H1 (cell line): ENCODE data around the gene CGREF1. TPM values are rescaled to one million over a fixed set of nuclear protein-coding genes. Genes with fewer than 3 reads are reported as not detected.

Experiments used
- CTCF ChIA-PET: fragments of 300-600 bp; sonication (Branson Sonifier 250); formaldehyde crosslinking; loops from one replicate; lab custom pipeline; 2021; ENCODE audit not compliant: partially characterized antibody; lab: Charles Lee
- POLR2A ChIA-PET: fragments of 300-600 bp; sonication (Branson Sonifier 250); formaldehyde crosslinking; loops from one replicate; lab custom pipeline; 2021; ENCODE audit warnings: inconsistent platforms; ENCODE audit not compliant: partially characterized antibody; lab: Charles Lee
- DNase-seq, 2 experiments: peaks; one replicate each; pipeline versions ENCODE4 v3.0.0 to v3.0.0-alpha.2; 2010 to 2022; ENCODE audit warnings: low spot score in 2 of 2, low read depth in 1 of 2, mixed read lengths in 1 of 2
- FAIRE-seq: peaks from 2 replicates; lab custom pipeline; 2011; peaks lifted over from hg19 to GRCh38; lab: Jason Lieb, UNC
- H2AFZ ChIP-seq: 2 replicates; pipeline ENCODE4 v1.8.1; 2012; ENCODE audit warnings: low read length, inconsistent platforms
- H2AK5ac ChIP-seq: 2 replicates; pipeline ENCODE4 v1.6.1; 2013; ENCODE audit warnings: low read depth, low read length
- H2BK120ac ChIP-seq: replicated peaks from 2 replicates; pipeline ENCODE3; 2013; ENCODE audit warnings: low read depth, low read length, inconsistent platforms
- H2BK12ac ChIP-seq: 2 replicates; pipeline ENCODE4 v1.6.1; 2013; ENCODE audit warnings: low read depth, low read length
- H2BK15ac ChIP-seq: 2 replicates; pipeline ENCODE4 v1.6.1; 2013; ENCODE audit warnings: low read length
- H2BK20ac ChIP-seq: 2 replicates; pipeline ENCODE4 v1.6.1; 2013; ENCODE audit warnings: low read length
- H2BK5ac ChIP-seq: 2 replicates; pipeline ENCODE4 v1.6.1; 2013; ENCODE audit warnings: low read depth, low read length
- H3K14ac ChIP-seq: 2 replicates; pipeline ENCODE4 v1.6.1; 2013; ENCODE audit warnings: inconsistent platforms; ENCODE audit not compliant: insufficient read length
- H3K18ac ChIP-seq: 2 replicates; pipeline ENCODE4 v1.6.1; 2013; ENCODE audit warnings: low read length; ENCODE audit errors: extremely low read depth
- H3K23ac ChIP-seq: 2 replicates; pipeline ENCODE4 v1.6.1; 2013; ENCODE audit warnings: inconsistent platforms; ENCODE audit not compliant: insufficient read length
- H3K23me2 ChIP-seq: 2 replicates; pipeline ENCODE4 v1.6.1; 2013; ENCODE audit warnings: low read depth, low read length
- H3K27ac ChIP-seq: 2 replicates; pipeline ENCODE4 v1.6.1; 2011; ENCODE audit warnings: low read depth, low read length, inconsistent platforms
- H3K27me3 ChIP-seq, 4 experiments: replicated peaks in 1 of 4; 1 replicate in 1 of 4; 2 replicates in 3 of 4; pipeline versions ENCODE4 v1.6.1 to v1.8.1; 2011 to 2013; ENCODE audit warnings: low read length in 3 of 4, mild to moderate bottlenecking in 3 of 4, inconsistent platforms in 2 of 4, mixed read lengths in 2 of 4, moderate library complexity in 1 of 4; ENCODE audit not compliant: control insufficient read depth in 3 of 4, insufficient read depth in 3 of 4; ENCODE audit errors: extremely low read depth in 1 of 4
- H3K36me3 ChIP-seq, 4 experiments: 2 replicates each; pipeline versions ENCODE4 v1.6.1 to v1.8.1; 2011 to 2013; ENCODE audit warnings: mild to moderate bottlenecking in 4 of 4, low read length in 3 of 4, moderate library complexity in 2 of 4, control low read depth in 1 of 4, inconsistent platforms in 1 of 4; ENCODE audit not compliant: insufficient read depth in 4 of 4, control insufficient read depth in 2 of 4
- H3K4ac ChIP-seq: replicated peaks from 2 replicates; pipeline ENCODE3; 2013; ENCODE audit warnings: low read length, low read depth, mixed read lengths, inconsistent platforms; ENCODE audit not compliant: insufficient read length
- H3K4me1 ChIP-seq, 4 experiments: replicated peaks in 1 of 4; 1 replicate in 1 of 4; 2 replicates in 3 of 4; pipeline versions ENCODE4 v1.6.1 to v1.8.1; 2011 to 2013; ENCODE audit warnings: low read length in 3 of 4, inconsistent platforms in 2 of 4, mixed read lengths in 1 of 4; ENCODE audit not compliant: insufficient read depth in 4 of 4, control insufficient read depth in 3 of 4
- H3K4me2 ChIP-seq, 2 experiments: 2 replicates each; pipeline versions ENCODE4 v1.6.1 to v1.8.1; 2011 to 2013; ENCODE audit warnings: low read depth in 2 of 2, low read length in 2 of 2, control low read depth in 1 of 2, inconsistent platforms in 1 of 2, mild to moderate bottlenecking in 1 of 2; ENCODE audit not compliant: insufficient read depth in 1 of 2
- H3K4me3 ChIP-seq, 4 experiments: fragments of 200-600, 300-600 bp in 1 of 4; sonication (generic), shearing (Covaris generic), sonication (Bioruptor Twin) in 1 of 4; 2 replicates each; pipeline versions ENCODE4 v1.5.1 to v1.8.1; 2011 to 2016; ENCODE audit warnings: low read length in 4 of 4, low read depth in 3 of 4, control low read depth in 2 of 4, inconsistent platforms in 2 of 4, mild to moderate bottlenecking in 2 of 4, mixed read lengths in 1 of 4, moderate library complexity in 1 of 4; ENCODE audit not compliant: insufficient read depth in 2 of 4; ENCODE audit errors: extremely low read depth in 1 of 4
- H3K56ac ChIP-seq: replicated peaks from 2 replicates; pipeline ENCODE3; 2013; ENCODE audit warnings: low read depth, mild to moderate bottlenecking, mixed read lengths, low read length, inconsistent platforms; ENCODE audit not compliant: insufficient read length
- H3K79me1 ChIP-seq: 2 replicates; pipeline ENCODE4 v1.6.1; 2013; ENCODE audit warnings: low read depth, low read length, control low read depth
- H3K79me2 ChIP-seq, 2 experiments: 2 replicates each; pipeline versions ENCODE4 v1.6.1 to v1.8.1; 2012 to 2013; ENCODE audit warnings: low read length in 2 of 2, mild to moderate bottlenecking in 2 of 2, inconsistent platforms in 1 of 2; ENCODE audit not compliant: insufficient read depth in 2 of 2, control insufficient read depth in 1 of 2
- H3K9ac ChIP-seq, 4 experiments: replicated peaks in 1 of 4; 1 replicate in 1 of 4; 2 replicates in 3 of 4; pipeline versions ENCODE4 v1.6.1 to v1.8.1; 2011 to 2013; ENCODE audit warnings: low read depth in 3 of 4, low read length in 3 of 4, control low read depth in 2 of 4, mild to moderate bottlenecking in 2 of 4, moderate library complexity in 2 of 4, inconsistent platforms in 1 of 4; ENCODE audit errors: extremely low read depth in 1 of 4
- H3K9me3 ChIP-seq, 2 experiments: 2 replicates each; pipeline versions ENCODE4 v1.6.1 to v1.8.1; 2012 to 2013; ENCODE audit warnings: mild to moderate bottlenecking in 2 of 2, moderate library complexity in 2 of 2, control low read depth in 1 of 2, inconsistent platforms in 1 of 2, low read depth in 1 of 2, low read length in 1 of 2, mixed read lengths in 1 of 2; ENCODE audit not compliant: insufficient read depth in 2 of 2
- H4K20me1 ChIP-seq, 2 experiments: replicated peaks in 1 of 2; 2 replicates each; pipeline versions ENCODE3 to v1.8.1; 2011 to 2013; ENCODE audit warnings: inconsistent platforms in 2 of 2, low read length in 2 of 2, mild to moderate bottlenecking in 1 of 2; ENCODE audit not compliant: insufficient read depth in 2 of 2, control insufficient read depth in 1 of 2
- H4K5ac ChIP-seq: 2 replicates; pipeline ENCODE4 v1.6.1; 2013; ENCODE audit warnings: low read length, low read depth, mixed read lengths, inconsistent platforms; ENCODE audit not compliant: insufficient read length
- H4K8ac ChIP-seq: 2 replicates; pipeline ENCODE4 v1.8.0; 2013; ENCODE audit warnings: mild to moderate bottlenecking, moderate library complexity, low read length, inconsistent platforms; ENCODE audit not compliant: insufficient read depth; ENCODE audit errors: extremely low read depth
- H4K91ac ChIP-seq: replicated peaks from 2 replicates; pipeline ENCODE3; 2013; ENCODE audit warnings: low read length, mixed read lengths, inconsistent platforms; ENCODE audit not compliant: insufficient read length
- BACH1 ChIP-seq: IDR thresholded peaks from 2 replicates; pipeline ENCODE4 v1.6.1; 2012; ENCODE audit warnings: low read length, improper control_type of control experiment
- CBX5 ChIP-seq: fragments of 300-800, 300-1000 bp; sonication (generic); IDR thresholded peaks from 2 replicates; pipeline ENCODE4 v1.7.1; 2016; ENCODE audit warnings: antibody characterized with exemption, low read length, low read depth
- HDAC2 ChIP-seq, 2 experiments: fragments of 300-600 bp in 1 of 2; sonication (generic) in 1 of 2; IDR thresholded peaks; 2 replicates each; pipeline ENCODE4 v1.6.1; 2011 to 2012; ENCODE audit warnings: low read depth in 2 of 2, low read length in 2 of 2, mild to moderate bottlenecking in 2 of 2, moderate library complexity in 2 of 2, borderline replicate concordance in 1 of 2, inconsistent platforms in 1 of 2
- RFX5 ChIP-seq: IDR thresholded peaks from 2 replicates; pipeline ENCODE4 v1.6.1; 2011; ENCODE audit warnings: low read depth, low read length, improper control_type of control experiment, borderline replicate concordance
- SIN3A ChIP-seq, 2 experiments: IDR thresholded peaks in 1 of 2; conservative IDR thresholded peaks in 1 of 2; 2 replicates each; pipeline ENCODE4 v1.6.1; 2011 to 2012; ENCODE audit warnings: low read length in 2 of 2, improper control_type of control experiment in 1 of 2, low read depth in 1 of 2, mild to moderate bottlenecking in 1 of 2
- SIRT6 ChIP-seq: IDR thresholded peaks from one replicate; pipeline ENCODE4 v1.7.1; 2012; ENCODE audit warnings: low read length, inconsistent platforms
- SRF ChIP-seq: IDR thresholded peaks from 2 replicates; pipeline ENCODE4 v1.6.1; 2011; ENCODE audit warnings: mild to moderate bottlenecking, low read depth, low read length, moderate library complexity
- SUZ12 ChIP-seq: fragments of 200-600 bp; sonication (generic); IDR thresholded peaks from 2 replicates; pipeline ENCODE4 v1.6.1; 2012; ENCODE audit warnings: mild to moderate bottlenecking, inconsistent platforms, low read length, moderate library complexity, mixed read lengths
- WGBS, 2 experiments: shearing (Covaris generic) in 1 of 2; methylation state at CpG; one replicate each; pipeline versions ENCODE4 v1.1.6 to v1.1.7; 2013 to 2015; ENCODE audit warnings: low lambda C conversion rate in 2 of 2, mixed read lengths in 2 of 2, inconsistent platforms in 1 of 2, low coverage in 1 of 2, missing lambda C conversion rate in 1 of 2; ENCODE audit not compliant: insufficient replicate concordance in 2 of 2, insufficient coverage in 1 of 2, insufficient read length in 1 of 2; ENCODE audit errors: extremely low coverage in 1 of 2, missing lambda C conversion rate in 1 of 2; 5-methylcytosine and 5-hydroxymethylcytosine counted together
- polyA plus RNA-seq, 7 experiments: library from polyadenylated mRNA; depleted of rRNA in 3 of 7; stranded (reverse) in 5 of 7; unstranded in 2 of 7; fragments of >200 nt in 5 of 7; fragments of 200-250 nt in 2 of 7; gene quantifications; 1 replicate in 5 of 7; 2 replicates in 1 of 7; 4 replicates in 1 of 7; pipeline versions ENCODE4 v1.2.1 to v1.2.3, GENCODE V29; 2011 to 2013; ENCODE audit warnings: missing spikeins in 2 of 7, mixed read lengths in 2 of 7
- total RNA-seq: library from RNA; stranded (reverse); fragmentation: NEBNext Ultra II Directional; extraction: Animal tissue kit (Norgen Biotek cat#: 25700); gene quantifications from 2 replicates; pipeline ENCODE4 v1.2.1, GENCODE V29; 2021
- TF ChIP-seq, protein P1 (sequence below): IDR thresholded peaks from 2 replicates; pipeline ENCODE4 v1.6.1; 2011; ENCODE audit warnings: low read depth, mild to moderate bottlenecking, low read length; ENCODE audit not compliant: insufficient read depth
- TF ChIP-seq, protein P2 (sequence below): IDR thresholded peaks from 2 replicates; pipeline ENCODE4 v1.6.1; 2012; ENCODE audit warnings: inconsistent platforms
- TF ChIP-seq, protein P3 (sequence below): IDR thresholded peaks from 2 replicates; pipeline ENCODE4 v1.6.1; 2012; ENCODE audit warnings: low read length, inconsistent platforms

Gene CGREF1
- total and polyA plus RNA-seq, 2 of the 8 experiments (the other 6 are each of a cell fraction or from before 2014, with no cell fraction given), result 2.5 to 3.4 TPM

DNA sequence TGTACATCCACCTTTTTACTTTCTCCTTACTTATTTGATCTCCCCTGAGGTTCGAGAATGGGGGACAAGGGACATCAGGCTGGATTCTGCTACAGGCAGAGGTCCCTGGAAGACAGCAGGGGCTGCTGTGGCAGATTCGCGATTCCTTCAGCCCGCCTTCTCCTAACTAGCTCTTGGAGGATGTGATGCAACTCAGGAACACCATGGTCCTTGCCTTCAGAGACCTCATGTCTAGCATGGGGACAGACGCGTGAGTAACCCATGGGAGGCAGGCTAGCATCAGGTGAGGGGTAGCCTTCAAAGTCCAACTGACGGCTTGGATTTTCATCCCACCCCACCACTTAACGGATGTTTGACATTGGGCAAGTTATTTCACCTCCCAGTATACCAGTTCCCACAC lies 29.0 kb upstream of the CGREF1 start:
- no peak overlapping the region for H2BK15ac ChIP-seq
- H4K5ac ChIP-seq, result no peak overlapping the region
- H3K23ac ChIP-seq, result no peak overlapping the region
- no peak overlapping the region for H2AK5ac ChIP-seq
- no peaks in the 10 kb centered on the region for H3K79me2 ChIP-seq
- H3K56ac ChIP-seq, result no peak overlapping the region
- no peaks in the 10 kb centered on the region for H3K36me3 ChIP-seq
- H3K4me2 ChIP-seq, result no peak overlapping the region
- H3K79me1 ChIP-seq, result no peaks in the 10 kb centered on the region
- H3K18ac ChIP-seq, result no peak overlapping the region
- no peak overlapping the region for H2BK5ac ChIP-seq
- H3K14ac ChIP-seq, result no peak overlapping the region
- no peak overlapping the region for H3K4me3 ChIP-seq
- H3K23me2 ChIP-seq, result no peaks in the 10 kb centered on the region
- H3K27me3 ChIP-seq, result no peaks in the 10 kb centered on the region
- no peak for DNase-seq
- ChIA-PET POLR2A (interaction anchor here (0.5 to 1.7 kb wide), 3 partner anchors 11 to 69 kb away, joined by 3 to 5 read pairs (median 4); partner anchors contain the start of gene PREB), CTCF (interaction anchor here (0.6 to 5.6 kb wide), 3 partner anchors 11 to 173 kb away, joined by 3 to 27 read pairs (median 3); no protein-coding TSS in a partner anchor)
- H3K4ac ChIP-seq, result no peak overlapping the region
- H2BK12ac ChIP-seq, result no peak overlapping the region
- H4K91ac ChIP-seq, result no peak overlapping the region
- H4K8ac ChIP-seq, result no peak overlapping the region
- no peaks in the 10 kb centered on the region; a peak in 1 of 7 replicates for H3K4me1 ChIP-seq
- no peaks in the 10 kb centered on the region for H3K9me3 ChIP-seq
- no peak overlapping the region for H3K9ac ChIP-seq
- FAIRE-seq, result no peak
- H2BK120ac ChIP-seq, result no peak overlapping the region
- 97% methylated on average over 8 of the region's 8 CpGs; no CpG with 5 or more reads in 1 of the 2 experiments for WGBS, 2 experiments
- H2BK20ac ChIP-seq, result no peak overlapping the region
- no peak overlapping the region for H2AFZ ChIP-seq
- no peak overlapping the region for H3K27ac ChIP-seq
- no peaks in the 10 kb centered on the region for H4K20me1 ChIP-seq
- TF ChIP-seq, protein P1, sequence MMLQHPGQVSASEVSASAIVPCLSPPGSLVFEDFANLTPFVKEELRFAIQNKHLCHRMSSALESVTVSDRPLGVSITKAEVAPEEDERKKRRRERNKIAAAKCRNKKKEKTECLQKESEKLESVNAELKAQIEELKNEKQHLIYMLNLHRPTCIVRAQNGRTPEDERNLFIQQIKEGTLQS, result no peak
- TF ChIP-seq, protein P2, sequence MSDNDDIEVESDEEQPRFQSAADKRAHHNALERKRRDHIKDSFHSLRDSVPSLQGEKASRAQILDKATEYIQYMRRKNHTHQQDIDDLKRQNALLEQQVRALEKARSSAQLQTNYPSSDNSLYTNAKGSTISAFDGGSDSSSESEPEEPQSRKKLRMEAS, result no peak
- TF ChIP-seq RFX5, result no peak
- no peak for TF ChIP-seq HDAC2 (IDR thresholded peaks at IDR 0.05; ENCODE audit: borderline replicate concordance in 1 of 2, low read depth in 2 of 2, low read length in 2 of 2)
- no peak for TF ChIP-seq SIN3A (conservative IDR thresholded peaks at IDR 0.05 in 1 of 2, IDR thresholded peaks at IDR 0.05 in 1 of 2; ENCODE audit: low read depth in 1 of 2, low read length in 2 of 2)
- no peak for TF ChIP-seq SIRT6
- TF ChIP-seq, protein P3, sequence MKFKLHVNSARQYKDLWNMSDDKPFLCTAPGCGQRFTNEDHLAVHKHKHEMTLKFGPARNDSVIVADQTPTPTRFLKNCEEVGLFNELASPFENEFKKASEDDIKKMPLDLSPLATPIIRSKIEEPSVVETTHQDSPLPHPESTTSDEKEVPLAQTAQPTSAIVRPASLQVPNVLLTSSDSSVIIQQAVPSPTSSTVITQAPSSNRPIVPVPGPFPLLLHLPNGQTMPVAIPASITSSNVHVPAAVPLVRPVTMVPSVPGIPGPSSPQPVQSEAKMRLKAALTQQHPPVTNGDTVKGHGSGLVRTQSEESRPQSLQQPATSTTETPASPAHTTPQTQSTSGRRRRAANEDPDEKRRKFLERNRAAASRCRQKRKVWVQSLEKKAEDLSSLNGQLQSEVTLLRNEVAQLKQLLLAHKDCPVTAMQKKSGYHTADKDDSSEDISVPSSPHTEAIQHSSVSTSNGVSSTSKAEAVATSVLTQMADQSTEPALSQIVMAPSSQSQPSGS, result no peak
- TF ChIP-seq BACH1, result no peak
- TF ChIP-seq SUZ12, result no peak
- TF ChIP-seq CBX5, result no peak
- TF ChIP-seq SRF, result no peak
